ENCODE measurements around the gene GDPGP1. TPM values are rescaled to one million over a fixed set of nuclear protein-coding genes. Genes with fewer than 3 reads are reported as not detected.
"Not testable (repeated sequence)": the region's sequence is repeated elsewhere in the genome, so short reads cannot be mapped to it uniquely, and the experiment has no call there.

Gene GDPGP1
- total and polyA plus RNA-seq, 2 experiments from 2014 or later = 0.61 to 3.8 TPM

DNA sequence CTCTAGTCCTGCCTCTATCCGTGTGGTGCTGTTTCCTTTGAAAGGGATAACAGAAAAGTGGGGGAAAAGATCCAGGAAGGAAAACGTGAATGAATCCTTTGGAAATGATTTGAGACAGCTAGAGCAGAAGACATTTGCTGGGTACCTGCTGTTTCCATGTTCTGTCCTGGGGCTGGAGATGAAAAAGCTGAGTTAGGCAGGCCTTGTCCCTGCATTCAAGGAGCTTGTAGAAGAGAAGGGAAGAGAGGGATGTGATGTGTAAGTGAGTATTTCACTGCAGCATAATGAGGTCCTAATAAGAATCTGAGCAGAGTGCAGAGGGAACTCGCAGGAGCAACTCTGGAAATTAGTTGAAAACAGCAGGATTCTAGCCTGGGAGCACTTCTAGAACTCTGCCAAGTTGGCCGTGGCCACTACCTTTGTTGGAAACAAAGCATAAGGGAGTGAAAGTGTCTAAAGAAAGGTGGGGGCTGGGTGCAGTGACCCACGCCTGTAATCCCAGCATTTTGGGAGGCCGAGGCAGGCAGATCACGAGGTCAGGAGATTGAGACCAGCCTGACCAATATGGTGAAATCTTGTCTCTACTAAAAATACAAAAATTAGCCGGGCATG lies 46.6 kb upstream of the GDPGP1 start:
- Histone ChIP-seq H3K27ac (ENCODE audit: low read depth) (no peak overlapping the region), H3K79me2 (replicated peaks; ENCODE audit: insufficient read depth) (no peaks in the 10 kb centered on the region), H3F3A (replicated peaks; ENCODE audit: low read depth) (peaks cover 11% of the 10 kb centered on the region), H2AFZ (no peak overlapping the region), H3K36me3 (ENCODE audit: insufficient read depth) (no peaks in the 10 kb centered on the region), H3K27me3 (ENCODE audit: insufficient read depth) (no peaks in the 10 kb centered on the region), H3K4me2 (no peak overlapping the region), H3K4me1 (ENCODE audit: insufficient read depth) (peaks cover 12% of the 10 kb centered on the region), H4K20me1 (replicated peaks; ENCODE audit: insufficient read depth) (no peaks in the 10 kb centered on the region), H3K4me3 (no peak overlapping the region), H3K9me2 (ENCODE audit: insufficient read depth) (no peaks in the 10 kb centered on the region)
- no peaks in the 10 kb centered on the region for H3K9me3 Mint-ChIP-seq
- H3K4me1 Mint-ChIP-seq = peaks cover 30% of the 10 kb centered on the region
- H3K27me3 Mint-ChIP-seq (ENCODE audit: insufficient read depth, low read depth, poor library complexity) = peaks cover 8% of the 10 kb centered on the region
- no peak overlapping the region for H3K4me3 Mint-ChIP-seq
- TF ChIP-seq CREB1 (CRISPR knock-in tag; IDR thresholded peaks at IDR 0.05; ENCODE audit: low read depth) (no peak), EZH2 (IDR thresholded peaks at IDR 0.05; ENCODE audit: low read depth, unreplicated experiment) (no peak), STAT1 (IDR thresholded peaks at IDR 0.05; ENCODE audit: unreplicated experiment) (no peak), ZNF114 (CRISPR knock-in tag; IDR thresholded peaks at IDR 0.05) (no peak), ZNF331 (CRISPR knock-in tag; IDR thresholded peaks at IDR 0.05; ENCODE audit: low read depth) (no peak), EZH2phosphoT487 (IDR thresholded peaks at IDR 0.05; ENCODE audit: unreplicated experiment) (no peak), NANOG (IDR thresholded peaks at IDR 0.05; ENCODE audit: borderline replicate concordance) (no peak), POLR2AphosphoS5 (IDR thresholded peaks at IDR 0.05; ENCODE audit: low read depth) (no peak)
- TF ChIP-seq, protein P1, sequence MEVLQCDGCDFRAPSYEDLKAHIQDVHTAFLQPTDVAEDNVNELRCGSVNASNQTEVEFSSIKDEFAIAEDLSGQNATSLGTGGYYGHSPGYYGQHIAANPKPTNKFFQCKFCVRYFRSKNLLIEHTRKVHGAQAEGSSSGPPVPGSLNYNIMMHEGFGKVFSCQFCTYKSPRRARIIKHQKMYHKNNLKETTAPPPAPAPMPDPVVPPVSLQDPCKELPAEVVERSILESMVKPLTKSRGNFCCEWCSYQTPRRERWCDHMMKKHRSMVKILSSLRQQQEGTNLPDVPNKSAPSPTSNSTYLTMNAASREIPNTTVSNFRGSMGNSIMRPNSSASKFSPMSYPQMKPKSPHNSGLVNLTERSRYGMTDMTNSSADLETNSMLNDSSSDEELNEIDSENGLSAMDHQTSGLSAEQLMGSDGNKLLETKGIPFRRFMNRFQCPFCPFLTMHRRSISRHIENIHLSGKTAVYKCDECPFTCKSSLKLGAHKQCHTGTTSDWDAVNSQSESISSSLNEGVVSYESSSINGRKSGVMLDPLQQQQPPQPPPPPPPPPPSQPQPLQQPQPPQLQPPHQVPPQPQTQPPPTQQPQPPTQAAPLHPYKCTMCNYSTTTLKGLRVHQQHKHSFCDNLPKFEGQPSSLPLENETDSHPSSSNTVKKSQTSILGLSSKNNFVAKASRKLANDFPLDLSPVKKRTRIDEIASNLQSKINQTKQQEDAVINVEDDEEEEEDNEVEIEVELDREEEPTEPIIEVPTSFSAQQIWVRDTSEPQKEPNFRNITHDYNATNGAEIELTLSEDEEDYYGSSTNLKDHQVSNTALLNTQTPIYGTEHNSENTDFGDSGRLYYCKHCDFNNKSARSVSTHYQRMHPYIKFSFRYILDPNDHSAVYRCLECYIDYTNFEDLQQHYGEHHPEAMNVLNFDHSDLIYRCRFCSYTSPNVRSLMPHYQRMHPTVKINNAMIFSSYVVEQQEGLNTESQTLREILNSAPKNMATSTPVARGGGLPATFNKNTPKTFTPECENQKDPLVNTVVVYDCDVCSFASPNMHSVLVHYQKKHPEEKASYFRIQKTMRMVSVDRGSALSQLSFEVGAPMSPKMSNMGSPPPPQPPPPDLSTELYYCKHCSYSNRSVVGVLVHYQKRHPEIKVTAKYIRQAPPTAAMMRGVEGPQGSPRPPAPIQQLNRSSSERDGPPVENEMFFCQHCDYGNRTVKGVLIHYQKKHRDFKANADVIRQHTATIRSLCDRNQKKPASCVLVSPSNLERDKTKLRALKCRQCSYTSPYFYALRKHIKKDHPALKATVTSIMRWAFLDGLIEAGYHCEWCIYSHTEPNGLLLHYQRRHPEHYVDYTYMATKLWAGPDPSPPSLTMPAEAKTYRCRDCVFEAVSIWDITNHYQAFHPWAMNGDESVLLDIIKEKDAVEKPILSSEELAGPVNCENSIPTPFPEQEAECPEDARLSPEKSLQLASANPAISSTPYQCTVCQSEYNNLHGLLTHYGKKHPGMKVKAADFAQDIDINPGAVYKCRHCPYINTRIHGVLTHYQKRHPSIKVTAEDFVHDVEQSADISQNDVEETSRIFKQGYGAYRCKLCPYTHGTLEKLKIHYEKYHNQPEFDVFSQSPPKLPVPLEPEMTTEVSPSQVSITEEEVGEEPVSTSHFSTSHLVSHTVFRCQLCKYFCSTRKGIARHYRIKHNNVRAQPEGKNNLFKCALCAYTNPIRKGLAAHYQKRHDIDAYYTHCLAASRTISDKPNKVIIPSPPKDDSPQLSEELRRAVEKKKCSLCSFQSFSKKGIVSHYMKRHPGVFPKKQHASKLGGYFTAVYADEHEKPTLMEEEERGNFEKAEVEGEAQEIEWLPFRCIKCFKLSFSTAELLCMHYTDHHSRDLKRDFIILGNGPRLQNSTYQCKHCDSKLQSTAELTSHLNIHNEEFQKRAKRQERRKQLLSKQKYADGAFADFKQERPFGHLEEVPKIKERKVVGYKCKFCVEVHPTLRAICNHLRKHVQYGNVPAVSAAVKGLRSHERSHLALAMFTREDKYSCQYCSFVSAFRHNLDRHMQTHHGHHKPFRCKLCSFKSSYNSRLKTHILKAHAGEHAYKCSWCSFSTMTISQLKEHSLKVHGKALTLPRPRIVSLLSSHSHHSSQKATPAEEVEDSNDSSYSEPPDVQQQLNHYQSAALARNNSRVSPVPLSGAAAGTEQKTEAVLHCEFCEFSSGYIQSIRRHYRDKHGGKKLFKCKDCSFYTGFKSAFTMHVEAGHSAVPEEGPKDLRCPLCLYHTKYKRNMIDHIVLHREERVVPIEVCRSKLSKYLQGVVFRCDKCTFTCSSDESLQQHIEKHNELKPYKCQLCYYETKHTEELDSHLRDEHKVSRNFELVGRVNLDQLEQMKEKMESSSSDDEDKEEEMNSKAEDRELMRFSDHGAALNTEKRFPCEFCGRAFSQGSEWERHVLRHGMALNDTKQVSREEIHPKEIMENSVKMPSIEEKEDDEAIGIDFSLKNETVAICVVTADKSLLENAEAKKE (CRISPR knock-in tag; IDR thresholded peaks at IDR 0.05) = no peak
- TF ChIP-seq, protein P2, sequence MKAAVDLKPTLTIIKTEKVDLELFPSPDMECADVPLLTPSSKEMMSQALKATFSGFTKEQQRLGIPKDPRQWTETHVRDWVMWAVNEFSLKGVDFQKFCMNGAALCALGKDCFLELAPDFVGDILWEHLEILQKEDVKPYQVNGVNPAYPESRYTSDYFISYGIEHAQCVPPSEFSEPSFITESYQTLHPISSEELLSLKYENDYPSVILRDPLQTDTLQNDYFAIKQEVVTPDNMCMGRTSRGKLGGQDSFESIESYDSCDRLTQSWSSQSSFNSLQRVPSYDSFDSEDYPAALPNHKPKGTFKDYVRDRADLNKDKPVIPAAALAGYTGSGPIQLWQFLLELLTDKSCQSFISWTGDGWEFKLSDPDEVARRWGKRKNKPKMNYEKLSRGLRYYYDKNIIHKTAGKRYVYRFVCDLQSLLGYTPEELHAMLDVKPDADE (IDR thresholded peaks at IDR 0.05) = no peak
- TF ChIP-seq, protein P3, sequence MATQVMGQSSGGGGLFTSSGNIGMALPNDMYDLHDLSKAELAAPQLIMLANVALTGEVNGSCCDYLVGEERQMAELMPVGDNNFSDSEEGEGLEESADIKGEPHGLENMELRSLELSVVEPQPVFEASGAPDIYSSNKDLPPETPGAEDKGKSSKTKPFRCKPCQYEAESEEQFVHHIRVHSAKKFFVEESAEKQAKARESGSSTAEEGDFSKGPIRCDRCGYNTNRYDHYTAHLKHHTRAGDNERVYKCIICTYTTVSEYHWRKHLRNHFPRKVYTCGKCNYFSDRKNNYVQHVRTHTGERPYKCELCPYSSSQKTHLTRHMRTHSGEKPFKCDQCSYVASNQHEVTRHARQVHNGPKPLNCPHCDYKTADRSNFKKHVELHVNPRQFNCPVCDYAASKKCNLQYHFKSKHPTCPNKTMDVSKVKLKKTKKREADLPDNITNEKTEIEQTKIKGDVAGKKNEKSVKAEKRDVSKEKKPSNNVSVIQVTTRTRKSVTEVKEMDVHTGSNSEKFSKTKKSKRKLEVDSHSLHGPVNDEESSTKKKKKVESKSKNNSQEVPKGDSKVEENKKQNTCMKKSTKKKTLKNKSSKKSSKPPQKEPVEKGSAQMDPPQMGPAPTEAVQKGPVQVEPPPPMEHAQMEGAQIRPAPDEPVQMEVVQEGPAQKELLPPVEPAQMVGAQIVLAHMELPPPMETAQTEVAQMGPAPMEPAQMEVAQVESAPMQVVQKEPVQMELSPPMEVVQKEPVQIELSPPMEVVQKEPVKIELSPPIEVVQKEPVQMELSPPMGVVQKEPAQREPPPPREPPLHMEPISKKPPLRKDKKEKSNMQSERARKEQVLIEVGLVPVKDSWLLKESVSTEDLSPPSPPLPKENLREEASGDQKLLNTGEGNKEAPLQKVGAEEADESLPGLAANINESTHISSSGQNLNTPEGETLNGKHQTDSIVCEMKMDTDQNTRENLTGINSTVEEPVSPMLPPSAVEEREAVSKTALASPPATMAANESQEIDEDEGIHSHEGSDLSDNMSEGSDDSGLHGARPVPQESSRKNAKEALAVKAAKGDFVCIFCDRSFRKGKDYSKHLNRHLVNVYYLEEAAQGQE (IDR thresholded peaks at IDR 0.05; ENCODE audit: unreplicated experiment) = no peak
- no peak for ATAC-seq
- no peaks in the 10 kb centered on the region for H3K36me3 Mint-ChIP-seq (ENCODE audit: low read depth)
- H3K27ac Mint-ChIP-seq = no peak overlapping the region
- DNase-seq (ENCODE audit: low spot score) = no peak

DNA sequence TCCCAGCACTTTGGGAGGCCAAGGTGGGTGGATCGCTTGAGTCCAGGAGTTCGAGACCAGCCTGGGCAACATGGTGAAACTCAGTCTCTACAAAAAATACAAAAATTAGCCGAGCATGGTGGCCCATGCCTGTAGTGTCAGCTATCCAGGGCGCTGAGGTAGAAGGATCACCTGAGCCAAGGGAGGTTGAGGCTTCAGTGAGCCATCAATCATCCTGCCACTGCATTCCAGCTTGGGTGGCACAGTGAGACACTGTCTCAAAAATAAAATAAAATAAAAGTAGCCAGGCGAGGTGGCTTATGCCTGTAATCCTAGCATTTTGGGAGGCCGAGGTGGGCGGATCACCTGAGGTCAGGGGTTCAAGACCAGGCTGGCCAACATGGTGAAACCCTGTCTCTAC lies 45.9 kb upstream of the GDPGP1 start:
- H2AFZ ChIP-seq; H3K36me3 Mint-ChIP-seq (ENCODE audit: low read depth): not testable (repeated sequence)

More for the DNA sequence above, 45.9 kb upstream of the GDPGP1 start:
- ATAC-seq; H3K4me3 ChIP-seq; H4K20me1 ChIP-seq (replicated peaks; ENCODE audit: insufficient read depth); H3K79me2 ChIP-seq (replicated peaks; ENCODE audit: insufficient read depth); H3K27ac ChIP-seq (ENCODE audit: low read depth); H3K27me3 ChIP-seq (ENCODE audit: insufficient read depth); H3K4me3 Mint-ChIP-seq; H3K4me2 ChIP-seq; DNase-seq (ENCODE audit: low spot score); H3K9me2 ChIP-seq (ENCODE audit: insufficient read depth); H3K36me3 ChIP-seq (ENCODE audit: insufficient read depth); H3K27ac Mint-ChIP-seq; H3K9me3 Mint-ChIP-seq: not testable (repeated sequence)
- Mint-ChIP-seq H3K4me1 (peaks cover 30% of the 10 kb centered on the region), H3K27me3 (ENCODE audit: insufficient read depth, low read depth, poor library complexity) (peaks cover 10% of the 10 kb centered on the region)
- Histone ChIP-seq H3F3A (replicated peaks; ENCODE audit: low read depth) (peaks cover 11% of the 10 kb centered on the region), H3K4me1 (ENCODE audit: insufficient read depth) (peaks cover 12% of the 10 kb centered on the region)
